ENCODE data around the gene NOTO.

NOTO gene

DNA sequence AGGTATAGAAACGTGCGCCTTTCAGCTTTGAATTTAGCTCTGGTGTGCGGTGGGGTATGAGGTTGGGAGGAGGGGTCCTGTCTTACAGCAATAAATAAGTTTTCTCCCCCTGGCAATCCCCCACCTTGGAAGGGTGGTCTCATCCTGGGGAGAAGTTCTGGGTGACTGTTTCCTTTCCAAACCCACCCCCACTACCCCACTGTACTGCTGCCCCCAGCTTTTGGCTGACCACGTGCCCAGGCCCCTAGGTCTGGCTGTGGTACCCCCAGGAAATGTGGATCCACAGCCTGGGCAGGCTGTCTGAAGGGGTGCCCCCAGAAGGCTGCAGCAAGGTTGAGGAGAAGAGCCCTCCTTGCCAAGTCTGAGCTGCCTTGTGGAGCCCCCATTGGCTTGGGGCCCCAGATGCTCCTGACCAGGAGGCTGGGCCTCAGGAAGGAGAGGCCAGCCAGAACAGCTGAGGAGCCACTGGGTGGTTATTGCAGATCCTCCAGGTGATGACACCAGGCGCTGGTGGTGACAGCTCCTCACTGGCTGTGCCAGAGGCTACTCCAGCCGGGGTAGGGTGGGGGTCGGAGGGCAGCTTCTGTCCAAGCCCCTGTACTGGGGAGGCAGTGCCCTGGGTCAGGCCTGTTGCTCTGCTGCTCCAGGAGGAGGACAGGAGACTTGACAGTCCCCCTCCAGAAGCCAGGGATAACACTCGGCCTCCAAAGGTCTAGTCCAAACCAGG, 56.0 kb downstream of the NOTO start:
- TF ChIP-seq CTCF (conservative IDR thresholded peaks at IDR 0.05; ENCODE audit: low read depth, low read length) = no peak

GRCh38 chr2:73258913-73259215, 56.5 kb downstream of the NOTO start:
- TF ChIP-seq CTCF (conservative IDR thresholded peaks at IDR 0.05; ENCODE audit: low read depth, low read length) = no peak
- no peak overlapping the region for H3K4me3 ChIP-seq (ENCODE audit: low read length)
- no peak for DNase-seq (ENCODE audit: low read depth)

More for the DNA sequence above, 56.0 kb downstream of the NOTO start:
- no peak overlapping the region for H3K4me3 ChIP-seq (ENCODE audit: low read length)
- DNase-seq (ENCODE audit: low read depth) = no peak

GRCh38 chr2:73259276-73259675, 56.9 kb downstream of the NOTO start:
- H3K4me3 ChIP-seq (ENCODE audit: low read length) = no peak overlapping the region
- no peak for DNase-seq (ENCODE audit: low read depth)
- no peak for TF ChIP-seq CTCF (conservative IDR thresholded peaks at IDR 0.05; ENCODE audit: low read depth, low read length)

GRCh38 chr2:73259704-73260337, 57.4 kb downstream of the NOTO start:
- TF ChIP-seq CTCF (conservative IDR thresholded peaks at IDR 0.05; ENCODE audit: low read depth, low read length) = no peak
- no peak overlapping the region for H3K4me3 ChIP-seq (ENCODE audit: low read length)
- no peak for DNase-seq (ENCODE audit: low read depth)

DNA sequence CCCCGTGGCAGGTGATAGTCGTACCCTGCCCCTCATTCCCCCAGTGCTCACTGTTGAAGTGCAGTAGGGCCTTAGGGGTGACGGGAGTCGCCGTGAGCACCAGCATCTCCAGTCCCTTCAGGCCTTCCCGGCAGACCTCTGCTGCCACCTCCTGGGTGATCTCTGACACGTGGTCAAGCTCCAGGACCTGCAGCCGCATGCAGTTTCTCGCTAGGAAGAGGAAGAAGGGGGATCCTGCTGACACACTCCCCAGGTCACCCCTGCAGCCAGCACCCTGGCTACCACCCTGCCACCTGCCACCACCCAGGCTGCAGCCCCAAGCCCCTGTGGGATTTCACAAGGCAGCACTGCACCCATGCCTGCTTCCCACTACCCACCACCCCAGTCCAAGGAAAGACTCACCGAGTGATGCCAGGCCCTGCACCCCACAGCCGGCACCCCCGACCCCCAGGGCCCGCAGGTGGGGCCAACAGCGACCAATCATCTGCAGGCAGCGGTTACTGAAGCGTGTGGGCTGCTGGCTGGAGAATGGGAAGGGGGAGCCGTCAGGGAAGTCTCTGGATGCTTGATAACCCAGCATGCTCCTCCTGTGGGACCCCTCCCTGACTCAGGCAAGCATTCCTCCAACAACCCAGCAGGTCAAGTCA, 58.1 kb downstream of the NOTO start:
- no peak overlapping the region for H3K4me3 ChIP-seq (ENCODE audit: low read length)
- TF ChIP-seq CTCF (conservative IDR thresholded peaks at IDR 0.05; ENCODE audit: low read depth, low read length) = peak; percentile 64
- DNase-seq (ENCODE audit: low read depth) = no peak
